Stimulated activated naive CD8-positive, alpha-beta T cell treated with anti-CD3 and anti-CD28 coated beads, Interleukin-15, Interleukin-2, amounts not matched to agents 100 ng/mL and 50 ng/mL, for 24 hours (primary cell): Measurements from ENCODE around the gene METAP1.
"Not testable (repeated sequence)": the region's sequence is repeated elsewhere in the genome, so short reads cannot be mapped to it uniquely, and the experiment has no call there.

Source experiments
- H3K27ac Mint-ChIP-seq: one replicate; pipeline ENCODE4 v1.8.0; 2021; ENCODE audit warnings: mild to moderate bottlenecking, mixed read lengths
- H3K27me3 Mint-ChIP-seq: one replicate; pipeline ENCODE4 v1.8.0; 2021; ENCODE audit warnings: mixed read lengths
- H3K36me3 Mint-ChIP-seq: one replicate; pipeline ENCODE4 v1.8.0; 2021; ENCODE audit warnings: low read depth, mixed read lengths
- H3K4me1 Mint-ChIP-seq: one replicate; pipeline ENCODE4 v1.8.0; 2021; ENCODE audit warnings: low read depth, mixed read lengths
- H3K4me3 Mint-ChIP-seq: one replicate; pipeline ENCODE4 v1.8.0; 2021; ENCODE audit warnings: mild to moderate bottlenecking, mixed read lengths
- H3K9me3 Mint-ChIP-seq: one replicate; pipeline ENCODE4 v1.8.0; 2021; ENCODE audit warnings: mixed read lengths

The METAP1 gene

DNA sequence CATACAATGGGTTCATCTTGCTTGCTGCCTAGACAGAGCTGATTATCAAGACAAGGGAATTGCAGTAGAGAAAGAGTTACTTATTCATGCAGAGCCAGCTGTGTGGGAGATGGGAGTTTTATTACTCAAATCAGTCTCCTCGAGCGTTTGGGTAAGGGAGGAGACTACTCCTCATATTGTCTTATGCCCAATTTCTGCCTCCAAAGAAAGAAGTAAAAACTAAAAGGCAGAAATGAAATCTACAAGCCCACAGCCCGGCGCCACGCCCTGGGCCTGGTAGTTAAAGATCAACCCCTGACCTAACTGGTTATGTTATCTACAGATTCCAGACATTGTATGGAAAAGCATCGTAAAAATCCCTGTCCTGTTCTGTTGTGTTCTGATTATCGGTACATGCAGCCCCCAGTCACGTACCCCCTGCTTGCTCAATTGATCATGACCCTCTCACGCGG, 28.3 kb downstream of the METAP1 start:
- Mint-ChIP-seq H3K4me1 (peaks cover 41% of the 10 kb centered on the region), H3K36me3 (peaks cover 28% of the 10 kb centered on the region), H3K9me3 (peaks cover 20% of the 10 kb centered on the region)
- H3K27ac Mint-ChIP-seq, H3K4me3 Mint-ChIP-seq, H3K27me3 Mint-ChIP-seq: not testable (repeated sequence)

DNA sequence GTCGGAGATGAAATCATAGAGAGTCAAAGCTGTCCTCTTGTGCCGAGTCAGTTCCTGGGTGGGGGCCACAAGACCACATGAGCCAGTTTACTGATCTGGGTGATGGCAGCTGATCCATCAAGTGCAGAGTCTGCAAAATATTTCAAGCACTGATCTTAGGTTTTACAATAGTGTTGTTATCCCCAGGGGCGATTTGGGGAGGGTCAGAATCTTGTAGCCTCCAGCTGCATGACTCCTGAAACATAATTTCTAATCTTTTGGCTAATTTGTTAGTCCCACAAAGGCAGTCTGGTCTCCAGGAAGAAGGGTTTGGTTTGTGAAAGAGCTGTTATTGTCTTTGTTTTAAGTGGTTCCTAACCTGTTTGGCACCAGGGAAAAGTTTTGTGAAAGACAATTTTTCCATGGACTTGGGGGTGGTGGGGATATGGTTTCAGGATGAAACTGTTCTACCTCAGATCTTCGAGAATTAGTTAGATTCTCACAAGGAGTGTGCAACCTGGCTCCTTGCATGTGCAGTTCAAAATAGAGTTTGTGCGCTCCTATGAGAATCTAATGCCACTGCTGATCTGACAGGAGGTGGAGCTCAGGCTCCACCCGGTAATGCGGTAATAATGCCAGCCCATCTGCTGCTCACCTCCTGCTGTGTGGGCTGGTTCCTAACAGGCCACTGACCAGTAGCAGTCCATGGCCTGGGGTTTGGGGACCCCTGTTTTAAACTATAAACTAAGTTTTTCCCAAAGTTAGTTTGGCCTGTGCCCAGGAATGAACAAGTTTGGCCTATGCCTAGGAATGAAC, 29.2 kb downstream of the METAP1 start:
- Mint-ChIP-seq H3K4me1 (peaks cover 49% of the 10 kb centered on the region), H3K27me3 (no peaks in the 10 kb centered on the region), H3K9me3 (peaks cover 15% of the 10 kb centered on the region), H3K4me3 (no peak overlapping the region), H3K27ac (peak overlapping the region; percentile 61), H3K36me3 (peaks cover 20% of the 10 kb centered on the region)

DNA sequence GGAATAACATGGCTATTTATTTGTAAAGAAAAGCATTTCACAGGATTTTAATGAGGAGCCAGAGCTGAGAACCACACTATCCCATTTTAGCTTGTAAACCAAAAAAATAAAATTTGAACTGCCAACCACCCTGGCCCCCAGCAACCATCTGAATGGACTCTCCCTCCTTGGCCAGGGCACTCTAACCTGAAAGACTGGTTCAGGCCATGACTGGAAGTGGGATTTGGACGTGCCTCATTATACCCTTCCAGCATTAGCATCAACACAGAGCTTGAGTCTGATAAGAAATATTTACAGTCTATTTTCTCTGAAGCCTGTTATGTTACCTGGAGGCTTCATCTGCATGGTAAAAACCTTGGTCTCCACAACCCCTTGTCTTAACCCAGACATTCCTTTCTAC, 30.0 kb downstream of the METAP1 start:
- Mint-ChIP-seq H3K4me1 (peaks cover 56% of the 10 kb centered on the region), H3K4me3 (no peak overlapping the region), H3K27ac (no peak overlapping the region), H3K36me3 (peaks cover 18% of the 10 kb centered on the region), H3K27me3 (no peaks in the 10 kb centered on the region), H3K9me3 (peaks cover 12% of the 10 kb centered on the region)

DNA sequence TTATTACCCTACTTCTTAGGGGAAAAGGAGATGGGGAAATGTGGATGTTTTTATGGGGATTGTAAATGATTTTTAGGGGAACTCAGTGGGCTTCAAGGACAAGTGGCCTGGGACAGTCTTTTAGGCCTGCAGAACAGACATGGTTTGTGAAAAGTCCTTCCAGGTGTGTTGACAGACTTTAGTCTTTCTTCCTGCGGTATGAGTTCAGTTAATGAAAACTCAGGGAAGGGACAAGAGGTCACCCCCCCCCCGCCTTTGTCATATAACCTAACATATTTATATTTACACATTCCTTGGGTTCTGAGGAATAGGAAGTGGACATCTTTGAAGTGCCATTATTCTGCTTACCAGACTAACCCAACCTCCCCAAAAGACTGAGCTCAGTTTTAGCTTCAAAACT, 31.8 kb downstream of the METAP1 start:
- no peaks in the 10 kb centered on the region for H3K27me3 Mint-ChIP-seq

GRCh38 chr4:99028187-99028586, 32.7 kb downstream of the METAP1 start:
- no peaks in the 10 kb centered on the region for H3K9me3 Mint-ChIP-seq
- no peak overlapping the region for H3K4me3 Mint-ChIP-seq
- no peaks in the 10 kb centered on the region for H3K27me3 Mint-ChIP-seq
- peaks cover 14% of the 10 kb centered on the region for H3K36me3 Mint-ChIP-seq
- peaks cover 67% of the 10 kb centered on the region for H3K4me1 Mint-ChIP-seq
- no peak overlapping the region for H3K27ac Mint-ChIP-seq

More for the DNA sequence above, 31.8 kb downstream of the METAP1 start:
- H3K27ac Mint-ChIP-seq, result no peak overlapping the region
- peaks cover 14% of the 10 kb centered on the region for H3K36me3 Mint-ChIP-seq
- peaks cover 67% of the 10 kb centered on the region for H3K4me1 Mint-ChIP-seq
- H3K9me3 Mint-ChIP-seq, result no peaks in the 10 kb centered on the region
- no peak overlapping the region for H3K4me3 Mint-ChIP-seq

DNA sequence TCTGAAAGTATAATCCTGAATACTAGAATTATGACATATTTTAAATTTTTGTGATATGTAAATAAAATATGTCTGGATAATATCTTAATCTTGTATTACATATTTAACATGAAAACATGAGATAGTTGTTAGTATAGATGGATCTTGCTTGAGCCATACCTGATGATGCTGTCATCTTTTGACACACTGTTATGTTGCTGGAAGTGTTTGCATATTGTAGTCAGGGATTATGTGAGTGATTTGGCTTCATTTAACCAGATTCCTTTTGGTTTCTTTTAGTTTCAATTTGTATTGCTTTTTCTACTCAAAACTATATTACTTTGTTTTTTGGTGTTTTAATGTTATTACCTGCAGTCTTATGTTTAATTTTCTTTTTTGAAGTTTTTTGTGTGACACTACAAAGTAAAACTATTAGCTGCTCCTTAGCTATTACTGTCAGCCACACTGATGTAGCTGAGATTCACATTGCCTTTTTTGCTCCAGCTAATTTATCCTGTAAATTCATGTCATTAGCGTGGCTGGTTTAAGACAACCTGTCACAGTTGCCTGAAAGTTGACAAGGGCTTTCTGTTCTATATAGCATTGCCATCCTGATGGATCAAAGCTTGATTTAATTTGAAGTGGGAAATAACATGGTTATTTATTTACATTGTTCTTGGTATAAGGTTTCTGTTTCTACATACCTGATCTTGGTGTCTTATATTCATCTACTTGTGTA, 33.7 kb downstream of the METAP1 start:
- Mint-ChIP-seq H3K4me3 (no peak overlapping the region), H3K36me3 (peaks cover 22% of the 10 kb centered on the region), H3K27ac (no peak overlapping the region), H3K9me3 (no peaks in the 10 kb centered on the region), H3K4me1 (peaks cover 59% of the 10 kb centered on the region), H3K27me3 (no peaks in the 10 kb centered on the region)

DNA sequence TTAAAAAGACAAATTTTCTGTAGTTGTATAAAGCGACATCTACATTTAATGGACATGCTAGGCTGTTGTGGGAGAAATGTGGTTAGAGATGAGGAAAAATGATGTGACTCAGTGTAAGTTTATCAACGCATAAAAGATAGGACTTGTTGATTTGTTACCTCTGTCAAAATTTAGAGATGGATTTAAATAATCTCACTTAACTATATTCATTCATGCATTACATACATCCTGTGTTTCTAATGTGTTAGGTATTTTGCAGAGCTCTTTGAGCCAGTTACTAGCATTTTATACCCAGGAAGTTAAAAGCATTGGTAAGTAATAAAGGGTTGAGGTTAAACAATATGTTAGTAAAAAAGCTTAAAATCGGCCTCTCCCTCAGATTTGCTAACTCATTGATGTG, 34.3 kb downstream of the METAP1 start:
- H3K4me1 Mint-ChIP-seq, result peaks cover 53% of the 10 kb centered on the region
- no peak overlapping the region for H3K4me3 Mint-ChIP-seq

GRCh38 chr4:99033956-99034355, 38.4 kb downstream of the METAP1 start:
- peaks cover 67% of the 10 kb centered on the region for H3K36me3 Mint-ChIP-seq
- peaks cover 26% of the 10 kb centered on the region for H3K4me1 Mint-ChIP-seq
- H3K27ac Mint-ChIP-seq, result no peak overlapping the region
- H3K4me3 Mint-ChIP-seq, result no peak overlapping the region
- H3K27me3 Mint-ChIP-seq, result no peaks in the 10 kb centered on the region
- peaks cover 4% of the 10 kb centered on the region for H3K9me3 Mint-ChIP-seq

More for the DNA sequence above, 34.3 kb downstream of the METAP1 start:
- Mint-ChIP-seq H3K27ac (no peak overlapping the region), H3K9me3 (no peaks in the 10 kb centered on the region), H3K36me3 (peaks cover 28% of the 10 kb centered on the region), H3K27me3 (no peaks in the 10 kb centered on the region)

DNA sequence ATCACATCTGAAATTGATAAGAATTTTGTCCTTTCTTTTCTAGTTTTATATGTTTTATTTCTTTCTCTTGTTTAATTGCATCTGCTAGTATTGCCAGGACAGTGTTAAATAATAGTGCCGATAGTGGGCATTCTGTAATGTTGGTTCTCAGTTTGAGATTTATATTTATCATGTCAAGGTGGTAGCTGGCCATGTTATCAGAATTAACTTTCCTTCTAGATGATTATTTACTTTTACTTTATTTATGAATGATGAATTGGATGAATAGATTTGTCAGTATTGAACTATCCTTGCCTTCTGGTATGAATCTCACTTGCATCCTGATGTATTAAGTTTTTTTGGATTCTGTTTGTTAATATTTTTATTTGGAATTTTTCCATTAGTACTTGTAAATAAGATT, 42.7 kb downstream of the METAP1 start:
- Mint-ChIP-seq H3K27ac (no peak overlapping the region), H3K27me3 (no peaks in the 10 kb centered on the region), H3K36me3 (peaks cover 83% of the 10 kb centered on the region), H3K4me1 (peaks cover 13% of the 10 kb centered on the region), H3K9me3 (peaks cover 4% of the 10 kb centered on the region), H3K4me3 (no peak overlapping the region)

DNA sequence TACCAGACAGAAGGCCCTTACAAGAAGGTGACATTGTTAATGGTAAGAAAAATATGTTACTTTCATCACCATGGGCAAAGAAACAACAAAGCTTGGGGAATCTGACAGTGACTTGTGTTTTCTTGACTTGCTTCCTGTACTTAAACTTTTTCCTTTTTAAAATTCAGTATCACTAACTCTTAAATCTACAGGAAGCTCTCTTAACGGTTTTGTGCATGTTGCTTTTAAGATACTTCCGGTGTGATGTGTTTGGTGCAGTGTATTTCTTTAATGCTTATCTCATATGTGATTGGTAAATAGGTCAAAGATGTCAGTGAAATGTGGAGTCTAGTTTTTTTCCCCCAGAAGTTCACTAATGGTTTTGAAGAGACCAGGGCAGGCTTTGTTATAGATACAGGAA, 47.8 kb downstream of the METAP1 start:
- no peaks in the 10 kb centered on the region for H3K9me3 Mint-ChIP-seq
- no peak overlapping the region for H3K4me3 Mint-ChIP-seq
- peaks cover 19% of the 10 kb centered on the region for H3K4me1 Mint-ChIP-seq
- H3K27ac Mint-ChIP-seq, result peak overlapping the region; percentile 51
- no peaks in the 10 kb centered on the region for H3K27me3 Mint-ChIP-seq
- H3K36me3 Mint-ChIP-seq, result peaks cover 78% of the 10 kb centered on the region

- peaks cover 83% of the 10 kb centered on the region for H3K36me3 Mint-ChIP-seq
- H3K27me3 Mint-ChIP-seq, result no peaks in the 10 kb centered on the region
- H3K4me3 Mint-ChIP-seq, result no peak overlapping the region
- no peak overlapping the region for H3K27ac Mint-ChIP-seq
- H3K9me3 Mint-ChIP-seq, result no peaks in the 10 kb centered on the region
- H3K4me1 Mint-ChIP-seq, result peaks cover 21% of the 10 kb centered on the region
These were observed 52.2 kb downstream of the METAP1 start for GRCh38 chr4:99047710-99048109.

GRCh38 chr4:99052902-99053301, 57.4 kb downstream of the METAP1 start:
- peak overlapping the region; percentile 6 for H3K4me3 Mint-ChIP-seq
- H3K27me3 Mint-ChIP-seq, result no peaks in the 10 kb centered on the region
- H3K27ac Mint-ChIP-seq, result peak overlapping the region; percentile 72
- H3K4me1 Mint-ChIP-seq, result peaks cover 40% of the 10 kb centered on the region
- no peaks in the 10 kb centered on the region for H3K9me3 Mint-ChIP-seq
- peaks cover 60% of the 10 kb centered on the region for H3K36me3 Mint-ChIP-seq

- Mint-ChIP-seq H3K4me3 (no peak overlapping the region), H3K36me3 (peaks cover 57% of the 10 kb centered on the region), H3K27me3 (no peaks in the 10 kb centered on the region), H3K4me1 (peaks cover 40% of the 10 kb centered on the region), H3K9me3 (no peaks in the 10 kb centered on the region), H3K27ac (no peak overlapping the region)
These were observed 59.0 kb downstream of the METAP1 start for GRCh38 chr4:99054428-99054994.

GRCh38 chr4:99058228-99058627, 62.7 kb downstream of the METAP1 start:
- H3K27me3 Mint-ChIP-seq, result no peaks in the 10 kb centered on the region
- no peak overlapping the region for H3K27ac Mint-ChIP-seq
- peaks cover 24% of the 10 kb centered on the region for H3K4me1 Mint-ChIP-seq
- peaks cover 52% of the 10 kb centered on the region for H3K36me3 Mint-ChIP-seq
- H3K9me3 Mint-ChIP-seq, result no peaks in the 10 kb centered on the region
- H3K4me3 Mint-ChIP-seq, result no peak overlapping the region

DNA sequence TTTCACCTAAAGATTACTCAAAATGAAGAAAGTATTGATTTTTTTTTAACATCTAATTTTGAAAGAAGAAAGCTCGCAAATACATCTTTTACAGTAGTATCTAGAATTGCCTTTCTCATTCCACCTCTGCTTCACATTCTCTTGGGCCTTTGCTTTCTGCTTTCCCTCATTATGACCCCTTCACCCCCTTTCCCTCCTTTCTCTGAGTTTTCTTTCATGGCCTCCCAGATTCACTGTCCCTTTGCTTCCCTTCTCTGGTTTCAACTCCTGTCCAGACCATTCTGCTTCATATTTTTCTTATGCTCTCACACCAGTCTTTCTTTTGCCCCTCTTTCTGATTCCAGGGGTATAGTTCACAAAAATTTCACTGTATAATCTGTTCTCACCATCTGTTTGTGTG, 64.0 kb downstream of the METAP1 start:
- no peak overlapping the region for H3K4me3 Mint-ChIP-seq
- no peaks in the 10 kb centered on the region for H3K27me3 Mint-ChIP-seq
- no peaks in the 10 kb centered on the region for H3K9me3 Mint-ChIP-seq
- H3K27ac Mint-ChIP-seq, result peak overlapping the region; percentile 54
- peaks cover 17% of the 10 kb centered on the region for H3K4me1 Mint-ChIP-seq
- peaks cover 52% of the 10 kb centered on the region for H3K36me3 Mint-ChIP-seq
